Peyer's patch (tissue), 4 donors: ENCODE measurements around the gene ATF7IP. TPM values are rescaled to one million over a fixed set of nuclear protein-coding genes. Genes with fewer than 3 reads are reported as not detected.
"Not testable (repeated sequence)": the region's sequence is repeated elsewhere in the genome, so short reads cannot be mapped to it uniquely, and the experiment has no call there.

Experiments used
- DNase-seq, 3 donors: peaks; one replicate each; pipeline ENCODE4 v3.0.0-alpha.2; 2017 to 2019
- H3K27ac ChIP-seq, 4 donors: fragments of 200-600 bp; sonication (generic); one replicate each; pipeline ENCODE4 v1.5.1; 2016 to 2019
- H3K27me3 ChIP-seq, 2 donors: fragments of 200-600 bp; sonication (generic); one replicate each; pipeline ENCODE4 v1.5.1; 2019
- H3K36me3 ChIP-seq, 3 donors: fragments of 200-600 bp; sonication (generic); one replicate each; pipeline ENCODE4 v1.5.1; 2016 to 2019
- H3K4me1 ChIP-seq, 4 donors: fragments of 200-600 bp; sonication (generic); one replicate each; pipeline ENCODE4 v1.5.1; 2016 to 2019
- H3K4me3 ChIP-seq, 4 donors: fragments of 200-600 bp; sonication (generic); 1 replicate in 3 of 4; 2 replicates in 1 of 4; pipeline ENCODE4 v1.5.1; 2016 to 2019; ENCODE audit warnings: mild to moderate bottlenecking in 1 of 4
- H3K9me3 ChIP-seq, 4 donors: fragments of 200-600 bp; sonication (generic); one replicate each; pipeline ENCODE4 v1.5.1; 2016 to 2019; ENCODE audit warnings: mild to moderate bottlenecking in 1 of 4
- CTCF ChIP-seq, 6 experiments: fragments of 450-650 bp in 4 of 6; fragments of 200-600 bp in 2 of 6; sonication (generic) in 1 of 6; IDR thresholded peaks; one replicate each; pipeline ENCODE4 v1.5.1; 2017 to 2019; ENCODE audit warnings: antibody characterized with exemption in 6 of 6, mild to moderate bottlenecking in 3 of 6, moderate library complexity in 1 of 6
- POLR2A ChIP-seq, 2 donors: fragments of 450-650 bp; IDR thresholded peaks; one replicate each; pipeline ENCODE4 v1.5.1; 2017; ENCODE audit warnings: antibody characterized with exemption in 2 of 2, mild to moderate bottlenecking in 2 of 2, moderate library complexity in 2 of 2
- total RNA-seq, 4 donors: library from RNA; depleted of rRNA; stranded (reverse); fragments of >200 nt; gene quantifications; one replicate each; pipeline ENCODE4 v1.1.0, GENCODE V29; 2016

Gene ATF7IP
- total RNA-seq, 4 donors from 2014 or later: 24.3 to 193 (median 39.0) TPM

- Histone ChIP-seq H3K36me3 (no peaks in the 10 kb centered on the region), H3K27ac (no peak overlapping the region), H3K9me3 (no peaks in the 10 kb centered on the region), H3K27me3 (no peaks in the 10 kb centered on the region), H3K4me3 (no peak overlapping the region), H3K4me1 (no peaks in the 10 kb centered on the region)
- TF ChIP-seq CTCF (IDR thresholded peaks at IDR 0.05) (no peak), POLR2A (IDR thresholded peaks at IDR 0.05) (no peak)
- no peak for DNase-seq
These were observed 39.7 kb upstream of the ATF7IP start for GRCh38 chr12:14325716-14326343.

DNA sequence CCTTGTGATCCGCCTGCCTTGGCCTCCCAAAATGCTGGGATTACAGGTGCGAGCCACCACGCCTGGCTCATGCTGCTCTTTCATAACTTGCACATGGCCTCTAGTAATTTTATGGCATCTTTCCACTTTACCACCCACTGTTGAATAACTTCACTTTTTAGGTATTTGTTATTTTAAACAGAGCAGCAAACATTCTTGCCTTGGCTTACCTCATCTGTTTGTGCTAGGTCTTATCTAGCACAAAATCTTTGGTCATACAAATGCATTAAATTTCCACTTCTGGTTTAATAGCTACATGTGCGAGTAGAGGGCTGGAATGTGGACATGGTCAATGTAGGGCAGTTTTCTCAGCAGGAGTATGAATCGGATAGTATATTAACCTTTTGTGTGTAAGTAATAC, 38.8 kb upstream of the ATF7IP start:
- H3K27me3 ChIP-seq: no peaks in the 10 kb centered on the region
- no peak for TF ChIP-seq POLR2A (IDR thresholded peaks at IDR 0.05)
- TF ChIP-seq CTCF (IDR thresholded peaks at IDR 0.05): no peak
- DNase-seq: no peak

GRCh38 chr12:14327711-14328110, 37.8 kb upstream of the ATF7IP start:
- no peak for DNase-seq
- H3K4me1 ChIP-seq: no peaks in the 10 kb centered on the region
- no peaks in the 10 kb centered on the region for H3K36me3 ChIP-seq
- H3K4me3 ChIP-seq: no peak overlapping the region
- peaks cover 0 to 12% (median 5%) of the 10 kb centered on the region in 4 donors for H3K9me3 ChIP-seq
- H3K27ac ChIP-seq: no peak overlapping the region
- no peak for TF ChIP-seq CTCF (IDR thresholded peaks at IDR 0.05)
- no peaks in the 10 kb centered on the region for H3K27me3 ChIP-seq

More for the DNA sequence above, 38.8 kb upstream of the ATF7IP start:
- no peak overlapping the region for H3K4me3 ChIP-seq
- H3K4me1 ChIP-seq: no peaks in the 10 kb centered on the region
- H3K36me3 ChIP-seq: no peaks in the 10 kb centered on the region
- H3K27ac ChIP-seq: no peak overlapping the region
- H3K9me3 ChIP-seq: peaks cover 0 to 2% (median 0%) of the 10 kb centered on the region in 4 donors

- no peak for DNase-seq
- no peaks in the 10 kb centered on the region for H3K4me1 ChIP-seq
- H3K27ac ChIP-seq: no peak overlapping the region
- no peak overlapping the region for H3K4me3 ChIP-seq
- no peaks in the 10 kb centered on the region for H3K27me3 ChIP-seq
- no peaks in the 10 kb centered on the region for H3K36me3 ChIP-seq
- no peak for TF ChIP-seq POLR2A (IDR thresholded peaks at IDR 0.05)
- no peak for TF ChIP-seq CTCF (IDR thresholded peaks at IDR 0.05)
- peaks cover 0 to 17% (median 5%) of the 10 kb centered on the region in 4 donors for H3K9me3 ChIP-seq
These were observed 33.0 kb upstream of the ATF7IP start for GRCh38 chr12:14332482-14332881.

- Histone ChIP-seq H3K4me1 (no peaks in the 10 kb centered on the region), H3K9me3 (peaks cover 0 to 18% (median 0%) of the 10 kb centered on the region in 4 donors), H3K4me3 (no peak overlapping the region), H3K36me3 (no peaks in the 10 kb centered on the region), H3K27ac (no peak overlapping the region), H3K27me3 (no peaks in the 10 kb centered on the region)
- DNase-seq: no peak
- TF ChIP-seq POLR2A (IDR thresholded peaks at IDR 0.05) (no peak), CTCF (IDR thresholded peaks at IDR 0.05) (no peak)
These were observed 25.1 kb upstream of the ATF7IP start for GRCh38 chr12:14340371-14340770.

DNA sequence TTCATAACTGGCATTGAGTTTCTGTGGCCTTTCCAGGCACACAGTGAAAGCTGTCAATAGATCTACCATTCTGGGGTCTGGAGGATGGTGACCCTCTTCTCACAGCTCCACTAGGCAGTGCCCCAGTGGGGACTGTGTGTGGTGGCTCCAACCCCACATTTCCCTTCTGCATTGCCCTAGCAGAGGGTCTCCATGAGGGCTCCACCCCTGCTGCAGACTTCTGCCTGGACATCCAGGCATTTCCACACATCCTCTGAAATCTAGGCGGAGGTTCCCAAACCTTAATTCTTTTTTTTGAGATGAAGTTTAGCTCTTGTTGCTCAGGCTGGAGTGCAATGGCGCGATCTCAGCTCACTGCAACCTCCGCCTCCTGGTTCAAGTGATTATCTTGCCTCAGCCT, 14.0 kb upstream of the ATF7IP start:
- H3K27ac ChIP-seq, H3K4me1 ChIP-seq, H3K36me3 ChIP-seq, H3K4me3 ChIP-seq, DNase-seq, H3K27me3 ChIP-seq: not testable (repeated sequence)
- peaks cover 0 to 23% (median 5%) of the 10 kb centered on the region in 4 donors for H3K9me3 ChIP-seq

- H3K27ac ChIP-seq, H3K27me3 ChIP-seq, DNase-seq, H3K36me3 ChIP-seq, H3K4me1 ChIP-seq, H3K4me3 ChIP-seq: not testable (repeated sequence)
- H3K9me3 ChIP-seq: peaks cover 0 to 23% (median 5%) of the 10 kb centered on the region in 4 donors
These were observed 13.4 kb upstream of the ATF7IP start for GRCh38 chr12:14352066-14352465.

GRCh38 chr12:14354665-14355064, 10.8 kb upstream of the ATF7IP start:
- not testable (repeated sequence) for H3K27me3 ChIP-seq, H3K27ac ChIP-seq, H3K36me3 ChIP-seq, H3K4me3 ChIP-seq, H3K4me1 ChIP-seq, DNase-seq
- peaks cover 0 to 23% (median 5%) of the 10 kb centered on the region in 4 donors for H3K9me3 ChIP-seq
